HepG2 (cell line): ENCODE results near the gene HDGF. TPM values are rescaled to one million over a fixed set of nuclear protein-coding genes. Genes with fewer than 3 reads are reported as not detected.

Experiments used
- CHCHD3 ChIP-seq: sonication (generic); formaldehyde crosslinking; IDR thresholded peaks from 2 replicates; pipeline ENCODE4 v1.8.0; 2022; ENCODE audit warnings: mild to moderate bottlenecking, missing genetic modification reagents, moderate library complexity
- CREB1 ChIP-seq, 2 experiments: fragments of 450-650 bp in 1 of 2; IDR thresholded peaks; 2 replicates each; pipeline ENCODE4 v1.6.1; 2016 to 2017; ENCODE audit warnings: control low read depth in 1 of 2, mild to moderate bottlenecking in 1 of 2, missing compliant biosample characterization in 1 of 2, missing genetic modification characterization in 1 of 2
- ESRRA ChIP-seq: sonication (generic); formaldehyde crosslinking; IDR thresholded peaks from 2 replicates; pipeline ENCODE4 v1.5.1; 2020; ENCODE audit warnings: mild to moderate bottlenecking, low read depth, missing genetic modification reagents
- GTF2F1 ChIP-seq: fragments of 150-350 bp; IDR thresholded peaks from 2 replicates; pipeline ENCODE4 v1.6.1; 2014; ENCODE audit warnings: low read length
- NCOA1 ChIP-seq: sonication (generic); formaldehyde crosslinking; IDR thresholded peaks from 2 replicates; pipeline ENCODE4 v1.9.0; 2021; ENCODE audit warnings: missing genetic modification reagents
- RCOR2 ChIP-seq: IDR thresholded peaks from 2 replicates; pipeline ENCODE4 v1.6.1; 2016; ENCODE audit warnings: missing biosample characterization, missing genetic modification reagents
- RFX5 ChIP-seq: IDR thresholded peaks from 2 replicates; pipeline ENCODE4 v1.6.1; 2011; ENCODE audit warnings: low read depth, low read length, improper control_type of control experiment
- SMARCE1 ChIP-seq: fragments of 450-650 bp; IDR thresholded peaks from 2 replicates; pipeline ENCODE4 v1.6.1; 2017; ENCODE audit warnings: borderline replicate concordance
- ZNF260 ChIP-seq: sonication (generic); formaldehyde crosslinking; IDR thresholded peaks from 2 replicates; pipeline ENCODE4 v1.4.0; 2020; ENCODE audit warnings: missing genetic modification reagents, low read depth, mild to moderate bottlenecking, borderline replicate concordance
- ZNF496 ChIP-seq: sonication (generic); formaldehyde crosslinking; IDR thresholded peaks from 2 replicates; pipeline ENCODE4 v1.8.1; 2023; ENCODE audit warnings: mild to moderate bottlenecking, moderate library complexity, missing genetic modification reagents; ENCODE audit not compliant: insufficient replicate concordance
- ZNF772 ChIP-seq: sonication (generic); formaldehyde crosslinking; IDR thresholded peaks from 2 replicates; pipeline ENCODE4 v1.5.0; 2020; ENCODE audit warnings: mild to moderate bottlenecking, missing genetic modification reagents
- ZNF792 ChIP-seq: IDR thresholded peaks from 2 replicates; pipeline ENCODE4 v1.6.1; 2016
- polyA plus RNA-seq, 8 experiments: library from polyadenylated mRNA; depleted of rRNA in 3 of 8; stranded (reverse) in 7 of 8; unstranded in 1 of 8; fragments of >200 nt; fragmentation: Illumina TruSeq in 4 of 8; extraction: Trizol in 4 of 8; gene quantifications; 2 replicates each; pipeline versions ENCODE4 v1.2.1 to v1.2.3, GENCODE V29; 2011 to 2016; ENCODE audit warnings: low read depth in 4 of 8, missing spikeins in 1 of 8, mixed read lengths in 1 of 8; ENCODE audit not compliant: insufficient read depth in 1 of 8
- total RNA-seq, 5 experiments: library from RNA; depleted of rRNA; stranded (reverse); fragments of >200 nt; fragmentation: Illumina TruSeq; extraction: Trizol; gene quantifications; 2 replicates each; pipeline ENCODE4 v1.2.3, GENCODE V29; 2016; ENCODE audit warnings: low read depth in 1 of 5
- TF ChIP-seq, protein P1 (sequence below): sonication (generic); formaldehyde crosslinking; IDR thresholded peaks from 2 replicates; pipeline ENCODE4 v1.5.0; 2020; ENCODE audit warnings: missing genetic modification reagents, mild to moderate bottlenecking, borderline replicate concordance
- TF ChIP-seq, protein P2 (sequence below): sonication (generic); formaldehyde crosslinking; IDR thresholded peaks from 2 replicates; pipeline ENCODE4 v1.5.1; 2020; ENCODE audit warnings: missing genetic modification reagents, mild to moderate bottlenecking, borderline replicate concordance
- TF ChIP-seq, protein P3 (sequence below): sonication (generic); formaldehyde crosslinking; IDR thresholded peaks from 2 replicates; pipeline ENCODE4 v1.8.0; 2022; ENCODE audit warnings: mild to moderate bottlenecking, missing genetic modification reagents, moderate library complexity
- TF ChIP-seq, protein P4 (sequence below), 2 experiments: sonication (generic) in 1 of 2; formaldehyde crosslinking in 1 of 2; IDR thresholded peaks; 2 replicates each; pipeline versions ENCODE4 v1.4.0 to v1.6.1; 2018 to 2020; ENCODE audit warnings: missing genetic modification reagents in 2 of 2, borderline replicate concordance in 1 of 2, low read depth in 1 of 2, mild to moderate bottlenecking in 1 of 2, missing biosample characterization in 1 of 2
- TF ChIP-seq, protein P5 (sequence below): sonication (generic); formaldehyde crosslinking; IDR thresholded peaks from 2 replicates; pipeline ENCODE4 v1.5.0; 2020; ENCODE audit warnings: missing genetic modification reagents
- TF ChIP-seq, protein P6 (sequence below): sonication (generic); formaldehyde crosslinking; IDR thresholded peaks from 2 replicates; pipeline ENCODE4 v1.5.1; 2020; ENCODE audit warnings: missing genetic modification reagents, mild to moderate bottlenecking, borderline replicate concordance
- TF ChIP-seq, protein P7 (sequence below): IDR thresholded peaks from 2 replicates; pipeline ENCODE4 v1.6.1; 2016; ENCODE audit warnings: low read depth, borderline replicate concordance

The HDGF gene
- total and polyA plus RNA-seq, 2 of the 13 experiments (the other 11 are each of a cell fraction or from before 2014, with no cell fraction given): 156 to 196 TPM

DNA sequence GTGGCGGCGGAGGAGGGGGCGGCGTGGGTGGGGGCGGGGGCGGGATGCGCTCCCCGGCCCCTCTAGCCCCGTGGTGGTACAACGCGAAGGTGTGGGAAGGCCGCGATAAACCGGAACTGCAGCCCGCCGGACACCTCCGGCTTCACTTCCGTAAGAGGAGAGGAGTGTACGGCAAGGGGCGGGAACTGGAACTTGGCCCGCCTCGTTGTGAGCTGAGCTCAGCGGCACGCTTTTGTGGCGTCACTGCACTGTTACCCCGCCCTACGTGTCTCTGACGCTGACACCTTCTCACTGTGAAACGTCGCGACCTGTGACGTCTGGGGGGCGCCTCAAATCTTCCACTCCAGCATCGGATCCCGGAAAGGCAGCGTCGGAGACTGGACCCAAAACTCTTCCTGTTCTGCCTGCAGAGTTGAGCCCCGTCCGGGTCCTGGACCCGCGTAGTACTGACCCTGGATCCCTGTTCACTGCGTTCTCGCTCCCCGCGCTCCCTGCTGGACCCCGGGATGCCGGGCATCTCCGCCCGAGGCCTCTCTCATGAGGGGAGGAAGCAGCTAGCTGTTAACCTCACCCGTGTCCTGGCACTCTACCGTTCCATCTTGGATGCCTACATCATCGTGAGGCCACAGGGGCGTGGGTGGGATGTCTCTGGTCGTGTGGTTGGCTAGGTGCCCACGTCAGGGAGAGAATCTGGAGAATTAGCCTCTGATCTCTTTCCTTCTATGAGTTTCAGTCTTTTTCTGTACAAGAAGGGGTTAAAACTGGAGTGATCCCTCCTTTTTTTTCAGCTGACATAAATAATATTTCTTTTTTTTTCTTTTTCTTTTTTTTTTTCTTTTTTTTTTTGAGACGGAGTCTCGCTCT, 22.6 kb downstream of the HDGF start, which contains the start of gene ISG20L2 (continued):
- TF ChIP-seq GTF2F1 (no peak), NCOA1 (CRISPR knock-in tag) (no peak), ZNF772 (CRISPR knock-in tag) (no peak; the same call in 1 of the 2 replicates), CHCHD3 (CRISPR knock-in tag) (no peak), ESRRA (no peak), SMARCE1 (no peak), ZNF496 (CRISPR knock-in tag) (no peak), ZNF792 (CRISPR knock-in tag) (no peak), RFX5 (no peak), ZNF260 (CRISPR knock-in tag) (no peak), CREB1 (IDR thresholded peaks at IDR 0.05) (peak; percentile 96), CREB1 (CRISPR knock-in tag; IDR thresholded peaks at IDR 0.05) (peak; percentile 96), RCOR2 (CRISPR knock-in tag) (no peak)
- TF ChIP-seq, protein P1, sequence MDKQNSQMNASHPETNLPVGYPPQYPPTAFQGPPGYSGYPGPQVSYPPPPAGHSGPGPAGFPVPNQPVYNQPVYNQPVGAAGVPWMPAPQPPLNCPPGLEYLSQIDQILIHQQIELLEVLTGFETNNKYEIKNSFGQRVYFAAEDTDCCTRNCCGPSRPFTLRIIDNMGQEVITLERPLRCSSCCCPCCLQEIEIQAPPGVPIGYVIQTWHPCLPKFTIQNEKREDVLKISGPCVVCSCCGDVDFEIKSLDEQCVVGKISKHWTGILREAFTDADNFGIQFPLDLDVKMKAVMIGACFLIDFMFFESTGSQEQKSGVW: no peak
- TF ChIP-seq, protein P2, sequence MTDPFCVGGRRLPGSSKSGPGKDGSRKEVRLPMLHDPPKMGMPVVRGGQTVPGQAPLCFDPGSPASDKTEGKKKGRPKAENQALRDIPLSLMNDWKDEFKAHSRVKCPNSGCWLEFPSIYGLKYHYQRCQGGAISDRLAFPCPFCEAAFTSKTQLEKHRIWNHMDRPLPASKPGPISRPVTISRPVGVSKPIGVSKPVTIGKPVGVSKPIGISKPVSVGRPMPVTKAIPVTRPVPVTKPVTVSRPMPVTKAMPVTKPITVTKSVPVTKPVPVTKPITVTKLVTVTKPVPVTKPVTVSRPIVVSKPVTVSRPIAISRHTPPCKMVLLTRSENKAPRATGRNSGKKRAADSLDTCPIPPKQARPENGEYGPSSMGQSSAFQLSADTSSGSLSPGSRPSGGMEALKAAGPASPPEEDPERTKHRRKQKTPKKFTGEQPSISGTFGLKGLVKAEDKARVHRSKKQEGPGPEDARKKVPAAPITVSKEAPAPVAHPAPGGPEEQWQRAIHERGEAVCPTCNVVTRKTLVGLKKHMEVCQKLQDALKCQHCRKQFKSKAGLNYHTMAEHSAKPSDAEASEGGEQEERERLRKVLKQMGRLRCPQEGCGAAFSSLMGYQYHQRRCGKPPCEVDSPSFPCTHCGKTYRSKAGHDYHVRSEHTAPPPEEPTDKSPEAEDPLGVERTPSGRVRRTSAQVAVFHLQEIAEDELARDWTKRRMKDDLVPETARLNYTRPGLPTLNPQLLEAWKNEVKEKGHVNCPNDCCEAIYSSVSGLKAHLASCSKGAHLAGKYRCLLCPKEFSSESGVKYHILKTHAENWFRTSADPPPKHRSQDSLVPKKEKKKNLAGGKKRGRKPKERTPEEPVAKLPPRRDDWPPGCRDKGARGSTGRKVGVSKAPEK (CRISPR knock-in tag): no peak
- TF ChIP-seq, protein P3, sequence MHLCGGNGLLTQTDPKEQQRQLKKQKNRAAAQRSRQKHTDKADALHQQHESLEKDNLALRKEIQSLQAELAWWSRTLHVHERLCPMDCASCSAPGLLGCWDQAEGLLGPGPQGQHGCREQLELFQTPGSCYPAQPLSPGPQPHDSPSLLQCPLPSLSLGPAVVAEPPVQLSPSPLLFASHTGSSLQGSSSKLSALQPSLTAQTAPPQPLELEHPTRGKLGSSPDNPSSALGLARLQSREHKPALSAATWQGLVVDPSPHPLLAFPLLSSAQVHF: no peak
- TF ChIP-seq, protein P4, sequence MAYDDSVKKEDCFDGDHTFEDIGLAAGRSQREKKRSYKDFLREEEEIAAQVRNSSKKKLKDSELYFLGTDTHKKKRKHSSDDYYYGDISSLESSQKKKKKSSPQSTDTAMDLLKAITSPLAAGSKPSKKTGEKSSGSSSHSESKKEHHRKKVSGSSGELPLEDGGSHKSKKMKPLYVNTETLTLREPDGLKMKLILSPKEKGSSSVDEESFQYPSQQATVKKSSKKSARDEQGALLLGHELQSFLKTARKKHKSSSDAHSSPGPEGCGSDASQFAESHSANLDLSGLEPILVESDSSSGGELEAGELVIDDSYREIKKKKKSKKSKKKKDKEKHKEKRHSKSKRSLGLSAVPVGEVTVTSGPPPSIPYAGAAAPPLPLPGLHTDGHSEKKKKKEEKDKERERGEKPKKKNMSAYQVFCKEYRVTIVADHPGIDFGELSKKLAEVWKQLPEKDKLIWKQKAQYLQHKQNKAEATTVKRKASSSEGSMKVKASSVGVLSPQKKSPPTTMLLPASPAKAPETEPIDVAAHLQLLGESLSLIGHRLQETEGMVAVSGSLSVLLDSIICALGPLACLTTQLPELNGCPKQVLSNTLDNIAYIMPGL (CRISPR knock-in tag; IDR thresholded peaks at IDR 0.05; ENCODE audit: borderline replicate concordance in 1 of 2, low read depth in 1 of 2): peak in 1 of 2 experiments; percentile 52; a peak in 1 of 4 replicates
- TF ChIP-seq, protein P5, sequence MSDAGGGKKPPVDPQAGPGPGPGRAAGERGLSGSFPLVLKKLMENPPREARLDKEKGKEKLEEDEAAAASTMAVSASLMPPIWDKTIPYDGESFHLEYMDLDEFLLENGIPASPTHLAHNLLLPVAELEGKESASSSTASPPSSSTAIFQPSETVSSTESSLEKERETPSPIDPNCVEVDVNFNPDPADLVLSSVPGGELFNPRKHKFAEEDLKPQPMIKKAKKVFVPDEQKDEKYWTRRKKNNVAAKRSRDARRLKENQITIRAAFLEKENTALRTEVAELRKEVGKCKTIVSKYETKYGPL: no peak
- TF ChIP-seq, protein P6, sequence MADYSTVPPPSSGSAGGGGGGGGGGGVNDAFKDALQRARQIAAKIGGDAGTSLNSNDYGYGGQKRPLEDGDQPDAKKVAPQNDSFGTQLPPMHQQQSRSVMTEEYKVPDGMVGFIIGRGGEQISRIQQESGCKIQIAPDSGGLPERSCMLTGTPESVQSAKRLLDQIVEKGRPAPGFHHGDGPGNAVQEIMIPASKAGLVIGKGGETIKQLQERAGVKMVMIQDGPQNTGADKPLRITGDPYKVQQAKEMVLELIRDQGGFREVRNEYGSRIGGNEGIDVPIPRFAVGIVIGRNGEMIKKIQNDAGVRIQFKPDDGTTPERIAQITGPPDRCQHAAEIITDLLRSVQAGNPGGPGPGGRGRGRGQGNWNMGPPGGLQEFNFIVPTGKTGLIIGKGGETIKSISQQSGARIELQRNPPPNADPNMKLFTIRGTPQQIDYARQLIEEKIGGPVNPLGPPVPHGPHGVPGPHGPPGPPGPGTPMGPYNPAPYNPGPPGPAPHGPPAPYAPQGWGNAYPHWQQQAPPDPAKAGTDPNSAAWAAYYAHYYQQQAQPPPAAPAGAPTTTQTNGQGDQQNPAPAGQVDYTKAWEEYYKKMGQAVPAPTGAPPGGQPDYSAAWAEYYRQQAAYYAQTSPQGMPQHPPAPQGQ: no peak
- TF ChIP-seq, protein P7, sequence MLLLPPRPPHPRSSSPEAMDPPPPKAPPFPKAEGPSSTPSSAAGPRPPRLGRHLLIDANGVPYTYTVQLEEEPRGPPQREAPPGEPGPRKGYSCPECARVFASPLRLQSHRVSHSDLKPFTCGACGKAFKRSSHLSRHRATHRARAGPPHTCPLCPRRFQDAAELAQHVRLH (CRISPR knock-in tag): no peak
